Measurements from ENCODE around the gene NR2C2.

NR2C2 gene

DNA sequence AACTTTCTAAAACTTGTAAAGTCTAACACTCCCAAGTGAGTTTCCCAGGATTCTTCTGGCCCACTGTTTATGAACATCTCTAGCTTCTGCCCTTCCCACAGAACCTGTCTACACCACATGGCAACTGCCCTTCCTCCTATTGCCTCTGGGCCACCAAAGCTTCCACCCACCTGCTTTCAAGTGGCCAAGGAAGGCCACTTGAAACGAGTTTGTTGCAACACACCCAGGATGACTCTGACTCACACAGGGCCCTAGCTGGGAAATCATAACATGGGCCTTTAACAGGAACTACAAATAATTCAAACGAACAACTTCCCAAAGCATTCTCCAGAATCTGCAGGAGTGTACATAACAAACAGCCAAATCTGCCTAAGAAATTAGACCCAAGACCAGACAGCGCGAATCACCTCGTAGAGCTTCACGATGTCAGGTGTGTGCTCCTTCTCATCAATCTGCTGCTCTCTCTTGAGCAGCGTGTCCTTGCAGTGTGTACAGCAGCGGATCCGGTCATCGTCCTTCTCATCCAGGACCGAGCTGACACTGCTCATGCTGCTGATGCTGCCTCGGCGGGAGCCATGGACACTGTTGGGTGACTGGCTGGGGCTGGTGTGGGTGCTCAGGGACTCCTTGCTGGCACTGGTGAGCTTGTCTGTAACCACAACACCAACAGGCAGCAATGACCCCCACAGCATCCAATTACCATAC is 134.7 kb downstream of the NR2C2 start:
- Histone ChIP-seq H3K27ac (ENCODE audit: low read depth, low read length) (no peak overlapping the region), H3K36me3 (ENCODE audit: insufficient read depth, low read length) (peaks cover 44% of the 10 kb centered on the region), H3K4me1 (ENCODE audit: control insufficient read depth, insufficient read depth, low read length, unreplicated experiment) (peaks cover 7% of the 10 kb centered on the region), H3K27me3 (ENCODE audit: insufficient read depth, low read length) (no peaks in the 10 kb centered on the region), H3K4me3 (ENCODE audit: low read depth, low read length) (no peak overlapping the region), H2AFZ (ENCODE audit: low read length, unreplicated experiment) (no peak overlapping the region), H3K79me2 (ENCODE audit: control insufficient read depth, insufficient read depth, low read length, unreplicated experiment) (no peaks in the 10 kb centered on the region)

DNA sequence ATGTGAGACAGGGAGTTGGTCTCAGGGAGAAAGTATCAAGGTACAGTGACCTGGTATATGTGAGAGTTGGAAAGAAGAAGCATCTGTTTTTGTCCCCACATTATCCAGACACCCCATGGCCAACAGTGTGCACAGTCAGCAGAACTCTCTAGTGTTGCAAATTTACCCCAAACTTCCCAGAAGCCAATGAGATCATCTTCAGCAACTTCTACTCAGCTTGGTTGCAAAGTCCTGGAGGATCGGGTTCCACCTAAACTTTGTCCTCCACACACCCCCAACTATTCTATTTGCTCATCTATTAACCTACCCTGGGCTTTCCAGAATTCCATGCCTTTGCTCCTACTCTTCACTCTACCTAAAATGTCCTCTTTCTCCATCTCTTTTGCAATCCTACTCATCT is 135.9 kb downstream of the NR2C2 start:
- no peak overlapping the region for H3K27ac ChIP-seq (ENCODE audit: low read depth, low read length)
- H3K4me1 ChIP-seq (ENCODE audit: control insufficient read depth, insufficient read depth, low read length, unreplicated experiment), result peaks cover 7% of the 10 kb centered on the region
- no peak overlapping the region for H3K4me3 ChIP-seq (ENCODE audit: low read depth, low read length)
- H3K36me3 ChIP-seq (ENCODE audit: insufficient read depth, low read length), result peaks cover 35% of the 10 kb centered on the region
- H2AFZ ChIP-seq (ENCODE audit: low read length, unreplicated experiment), result no peak overlapping the region
- H3K79me2 ChIP-seq (ENCODE audit: control insufficient read depth, insufficient read depth, low read length, unreplicated experiment), result no peaks in the 10 kb centered on the region
- no peaks in the 10 kb centered on the region for H3K27me3 ChIP-seq (ENCODE audit: insufficient read depth, low read length)

DNA sequence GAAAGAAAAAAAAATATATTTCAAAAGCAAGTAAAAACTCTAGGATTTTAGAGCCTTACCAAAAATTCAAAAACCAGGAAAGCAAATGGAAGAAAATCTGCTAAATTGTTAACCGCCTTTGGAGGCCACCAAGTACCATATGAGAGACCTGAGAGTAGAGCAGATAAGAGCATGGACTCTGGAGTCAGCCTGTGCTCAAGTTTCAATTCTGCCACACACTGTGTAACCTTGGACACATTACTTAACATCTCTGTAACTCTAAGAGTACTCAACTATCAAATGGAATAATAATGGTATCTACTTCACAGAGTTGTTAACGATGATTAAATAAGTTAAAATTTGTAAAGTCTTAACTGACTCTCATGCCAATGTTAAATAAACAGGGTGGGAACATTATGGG is 138.9 kb downstream of the NR2C2 start:
- no peaks in the 10 kb centered on the region for H3K79me2 ChIP-seq (ENCODE audit: control insufficient read depth, insufficient read depth, low read length, unreplicated experiment)
- peaks cover 7% of the 10 kb centered on the region for H3K4me1 ChIP-seq (ENCODE audit: control insufficient read depth, insufficient read depth, low read length, unreplicated experiment)
- H3K36me3 ChIP-seq (ENCODE audit: insufficient read depth, low read length), result peaks cover 23% of the 10 kb centered on the region; the same call in 1 of the 2 replicates
- H2AFZ ChIP-seq (ENCODE audit: low read length, unreplicated experiment), result no peak overlapping the region
- H3K27me3 ChIP-seq (ENCODE audit: insufficient read depth, low read length), result no peaks in the 10 kb centered on the region
- no peak overlapping the region for H3K27ac ChIP-seq (ENCODE audit: low read depth, low read length)
- H3K4me3 ChIP-seq (ENCODE audit: low read depth, low read length), result no peak overlapping the region

GRCh38 chr3:15086699-15087098 is 139.3 kb downstream of the NR2C2 start:
- Histone ChIP-seq H3K4me1 (ENCODE audit: control insufficient read depth, insufficient read depth, low read length, unreplicated experiment) (peaks cover 7% of the 10 kb centered on the region), H3K27me3 (ENCODE audit: insufficient read depth, low read length) (no peaks in the 10 kb centered on the region), H3K79me2 (ENCODE audit: control insufficient read depth, insufficient read depth, low read length, unreplicated experiment) (no peaks in the 10 kb centered on the region), H3K36me3 (ENCODE audit: insufficient read depth, low read length) (peaks cover 23% of the 10 kb centered on the region; the same call in 1 of the 2 replicates), H3K4me3 (ENCODE audit: low read depth, low read length) (no peak overlapping the region), H3K27ac (ENCODE audit: low read depth, low read length) (no peak overlapping the region), H2AFZ (ENCODE audit: low read length, unreplicated experiment) (no peak overlapping the region)

- Histone ChIP-seq H3K4me1 (ENCODE audit: control insufficient read depth, insufficient read depth, low read length, unreplicated experiment) (no peaks in the 10 kb centered on the region), H3K4me3 (ENCODE audit: low read depth, low read length) (no peak overlapping the region), H3K27ac (ENCODE audit: low read depth, low read length) (no peak overlapping the region), H3K79me2 (ENCODE audit: control insufficient read depth, insufficient read depth, low read length, unreplicated experiment) (no peaks in the 10 kb centered on the region), H3K27me3 (ENCODE audit: insufficient read depth, low read length) (no peaks in the 10 kb centered on the region), H2AFZ (ENCODE audit: low read length, unreplicated experiment) (no peak overlapping the region), H3K36me3 (ENCODE audit: insufficient read depth, low read length) (peaks cover 14% of the 10 kb centered on the region; the same call in 1 of the 2 replicates)
Measured at GRCh38 chr3:15089201-15089600, 141.8 kb downstream of the NR2C2 start.

DNA sequence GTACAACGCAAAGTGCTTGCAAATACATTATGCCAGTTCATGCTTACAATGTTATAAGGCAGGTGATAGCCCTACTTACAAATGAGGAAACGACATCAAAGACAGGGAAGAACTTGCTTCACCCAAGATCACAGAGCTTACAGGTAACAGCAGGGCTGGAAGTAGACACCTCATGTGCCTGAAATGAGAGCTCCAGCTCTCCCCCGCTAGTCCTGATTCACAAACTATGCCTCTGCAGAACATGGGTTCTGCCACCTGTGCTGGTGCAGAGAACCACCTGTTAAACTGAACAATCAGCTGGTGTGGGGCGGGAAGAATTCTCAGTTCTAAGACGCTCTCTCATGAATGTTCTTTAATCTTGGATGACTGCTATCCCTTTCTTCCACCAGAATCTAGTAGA is 144.2 kb downstream of the NR2C2 start:
- Histone ChIP-seq H3K27me3 (ENCODE audit: insufficient read depth, low read length) (no peaks in the 10 kb centered on the region), H3K36me3 (ENCODE audit: insufficient read depth, low read length) (peaks cover 5% of the 10 kb centered on the region; the same call in 1 of the 2 replicates), H3K79me2 (ENCODE audit: control insufficient read depth, insufficient read depth, low read length, unreplicated experiment) (peaks cover under 1% of the 10 kb centered on the region), H3K4me1 (ENCODE audit: control insufficient read depth, insufficient read depth, low read length, unreplicated experiment) (no peaks in the 10 kb centered on the region), H2AFZ (ENCODE audit: low read length, unreplicated experiment) (no peak overlapping the region), H3K27ac (ENCODE audit: low read depth, low read length) (no peak overlapping the region), H3K4me3 (ENCODE audit: low read depth, low read length) (no peak overlapping the region)

GRCh38 chr3:15092686-15093085 is 145.3 kb downstream of the NR2C2 start:
- Histone ChIP-seq H3K27me3 (ENCODE audit: insufficient read depth, low read length) (no peaks in the 10 kb centered on the region), H3K36me3 (ENCODE audit: insufficient read depth, low read length) (peaks cover 5% of the 10 kb centered on the region; the same call in 1 of the 2 replicates), H3K27ac (ENCODE audit: low read depth, low read length) (no peak overlapping the region), H3K4me3 (ENCODE audit: low read depth, low read length) (no peak overlapping the region), H3K79me2 (ENCODE audit: control insufficient read depth, insufficient read depth, low read length, unreplicated experiment) (peaks cover 10% of the 10 kb centered on the region), H3K4me1 (ENCODE audit: control insufficient read depth, insufficient read depth, low read length, unreplicated experiment) (peaks cover 2% of the 10 kb centered on the region), H2AFZ (ENCODE audit: low read length, unreplicated experiment) (no peak overlapping the region)

GRCh38 chr3:15094187-15094875 is 146.9 kb downstream of the NR2C2 start:
- Histone ChIP-seq H3K79me2 (ENCODE audit: control insufficient read depth, insufficient read depth, low read length, unreplicated experiment) (peaks cover 21% of the 10 kb centered on the region), H3K4me1 (ENCODE audit: control insufficient read depth, insufficient read depth, low read length, unreplicated experiment) (peaks cover 7% of the 10 kb centered on the region), H3K27ac (ENCODE audit: low read depth, low read length) (peak overlapping the region; percentile 31), H3K36me3 (ENCODE audit: insufficient read depth, low read length) (peaks cover 5% of the 10 kb centered on the region; the same call in 1 of the 2 replicates), H2AFZ (ENCODE audit: low read length, unreplicated experiment) (no peak overlapping the region), H3K4me3 (ENCODE audit: low read depth, low read length) (no peak overlapping the region), H3K27me3 (ENCODE audit: insufficient read depth, low read length) (no peaks in the 10 kb centered on the region)

GRCh38 chr3:15096046-15096445 is 148.7 kb downstream of the NR2C2 start:
- Histone ChIP-seq H3K4me3 (ENCODE audit: low read depth, low read length) (no peak overlapping the region), H3K27me3 (ENCODE audit: insufficient read depth, low read length) (no peaks in the 10 kb centered on the region), H3K36me3 (ENCODE audit: insufficient read depth, low read length) (no peaks in the 10 kb centered on the region; the same call in 1 of the 2 replicates), H3K4me1 (ENCODE audit: control insufficient read depth, insufficient read depth, low read length, unreplicated experiment) (peaks cover 15% of the 10 kb centered on the region), H2AFZ (ENCODE audit: low read length, unreplicated experiment) (no peak overlapping the region), H3K79me2 (ENCODE audit: control insufficient read depth, insufficient read depth, low read length, unreplicated experiment) (peaks cover 21% of the 10 kb centered on the region), H3K27ac (ENCODE audit: low read depth, low read length) (no peak overlapping the region)

DNA sequence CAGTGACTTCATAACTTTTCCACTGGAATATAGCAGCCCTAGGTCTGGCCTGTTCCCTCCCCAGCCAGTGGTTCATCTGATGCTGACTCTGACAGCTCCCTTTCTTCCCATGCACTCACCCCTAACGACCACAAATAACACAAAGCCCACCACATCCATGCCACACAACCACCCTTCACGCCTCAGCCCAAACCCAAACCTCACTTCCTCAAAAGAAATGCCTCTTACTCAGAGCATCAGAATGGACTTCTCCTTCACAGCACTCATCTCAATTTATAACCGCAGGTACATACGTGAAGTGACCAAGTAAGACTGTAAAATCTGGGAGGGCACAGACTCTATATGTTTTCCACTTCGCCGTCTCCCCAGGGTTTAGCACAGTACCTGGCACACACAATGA is 150.5 kb downstream of the NR2C2 start:
- no peak overlapping the region for H3K27ac ChIP-seq (ENCODE audit: low read depth, low read length)
- H3K79me2 ChIP-seq (ENCODE audit: control insufficient read depth, insufficient read depth, low read length, unreplicated experiment), result peaks cover 21% of the 10 kb centered on the region
- H3K27me3 ChIP-seq (ENCODE audit: insufficient read depth, low read length), result no peaks in the 10 kb centered on the region
- peak overlapping the region; percentile 98 for H3K4me3 ChIP-seq (ENCODE audit: low read depth, low read length)
- H3K4me1 ChIP-seq (ENCODE audit: control insufficient read depth, insufficient read depth, low read length, unreplicated experiment), result peaks cover 15% of the 10 kb centered on the region
- no peak overlapping the region for H2AFZ ChIP-seq (ENCODE audit: low read length, unreplicated experiment)
- no peaks in the 10 kb centered on the region; the same call in 1 of the 2 replicates for H3K36me3 ChIP-seq (ENCODE audit: insufficient read depth, low read length)
